Ishikawa (cell line): ENCODE results near the gene PIK3IP1.

Source experiments
- CEBPB ChIP-seq: IDR thresholded peaks from 2 replicates; pipeline ENCODE4 v1.6.1; 2012
- CREB1 ChIP-seq: IDR thresholded peaks from 2 replicates; pipeline ENCODE4 v1.6.1; 2012; ENCODE audit warnings: low read depth
- EGR1 ChIP-seq: IDR thresholded peaks from 2 replicates; pipeline ENCODE4 v1.6.1; 2012
- EP300 ChIP-seq: IDR thresholded peaks from 2 replicates; pipeline ENCODE4 v1.6.1; 2012; ENCODE audit warnings: borderline replicate concordance
- FOXM1 ChIP-seq: IDR thresholded peaks from 2 replicates; pipeline ENCODE4 v1.6.1; 2012; ENCODE audit warnings: low read depth, borderline replicate concordance
- NFIC ChIP-seq: IDR thresholded peaks from 2 replicates; pipeline ENCODE4 v1.6.1; 2012
- RAD21 ChIP-seq: IDR thresholded peaks from 2 replicates; pipeline ENCODE4 v1.6.1; 2012; ENCODE audit warnings: low read depth
- TAF1 ChIP-seq: IDR thresholded peaks from 2 replicates; pipeline ENCODE4 v1.6.1; 2012; ENCODE audit warnings: low read depth, mild to moderate bottlenecking
- TCF12 ChIP-seq: IDR thresholded peaks from 2 replicates; pipeline ENCODE4 v1.6.1; 2012; ENCODE audit warnings: low read depth
- TEAD4 ChIP-seq: IDR thresholded peaks from 2 replicates; pipeline ENCODE4 v1.6.1; 2012
- YY1 ChIP-seq: IDR thresholded peaks from 2 replicates; pipeline ENCODE4 v1.6.1; 2012; ENCODE audit warnings: low read depth
- ZBTB7A ChIP-seq: IDR thresholded peaks from 2 replicates; pipeline ENCODE4 v1.6.1; 2012; ENCODE audit warnings: low read depth
- TF ChIP-seq, protein P1 (sequence below): IDR thresholded peaks from 2 replicates; pipeline ENCODE4 v1.6.1; 2012
- TF ChIP-seq, protein P2 (sequence below): IDR thresholded peaks from 2 replicates; pipeline ENCODE4 v1.6.1; 2012; ENCODE audit warnings: low read depth, mild to moderate bottlenecking
- TF ChIP-seq, protein P3 (sequence below): IDR thresholded peaks from 2 replicates; pipeline ENCODE4 v1.6.1; 2012

The PIK3IP1 gene

DNA sequence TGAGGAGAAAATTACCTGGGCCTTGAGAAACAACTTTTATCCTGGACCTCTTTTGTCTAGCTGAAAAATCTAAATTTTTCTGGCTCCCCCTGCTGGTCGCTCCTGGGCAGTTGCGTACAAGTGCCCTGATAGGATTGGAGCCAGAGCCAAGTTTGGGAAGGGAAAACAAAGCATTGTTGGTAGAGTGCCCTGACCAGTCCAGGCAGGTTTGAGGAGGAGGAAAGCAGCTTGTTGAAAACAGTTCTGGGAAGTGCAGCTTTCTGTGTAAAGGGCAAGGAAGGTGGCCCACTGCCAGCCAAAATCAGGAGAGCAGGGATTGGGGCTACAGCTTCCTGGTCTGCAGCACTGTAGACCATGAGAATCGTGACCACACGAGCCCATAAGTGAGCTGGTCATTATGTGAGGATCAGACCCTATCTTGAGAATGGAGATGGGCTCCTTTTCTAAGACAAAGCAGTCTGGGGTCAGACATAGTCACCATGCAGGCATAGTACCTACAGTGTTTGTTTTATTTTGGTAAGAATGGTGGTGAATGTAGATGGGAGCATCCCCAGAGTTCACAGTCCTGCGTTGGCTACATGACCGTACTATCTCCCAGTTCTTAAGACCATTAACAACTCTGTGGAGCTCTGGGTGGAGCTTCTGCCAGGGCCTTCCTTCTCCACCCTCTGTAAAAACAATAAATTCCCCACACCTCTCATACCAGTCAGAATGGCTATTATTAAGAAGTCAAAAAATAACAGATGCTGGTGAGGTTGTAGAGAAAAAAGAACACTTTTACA lies 21.3 kb upstream of the PIK3IP1 start:
- TF ChIP-seq RAD21, result peak; percentile 73
- TF ChIP-seq, protein P1, sequence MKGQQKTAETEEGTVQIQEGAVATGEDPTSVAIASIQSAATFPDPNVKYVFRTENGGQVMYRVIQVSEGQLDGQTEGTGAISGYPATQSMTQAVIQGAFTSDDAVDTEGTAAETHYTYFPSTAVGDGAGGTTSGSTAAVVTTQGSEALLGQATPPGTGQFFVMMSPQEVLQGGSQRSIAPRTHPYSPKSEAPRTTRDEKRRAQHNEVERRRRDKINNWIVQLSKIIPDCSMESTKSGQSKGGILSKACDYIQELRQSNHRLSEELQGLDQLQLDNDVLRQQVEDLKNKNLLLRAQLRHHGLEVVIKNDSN, result peak; percentile 40; the same call in 1 of the 2 replicates
- TF ChIP-seq EP300, result peak; percentile 47; the same call in 1 of the 2 replicates
- TF ChIP-seq, protein P2, sequence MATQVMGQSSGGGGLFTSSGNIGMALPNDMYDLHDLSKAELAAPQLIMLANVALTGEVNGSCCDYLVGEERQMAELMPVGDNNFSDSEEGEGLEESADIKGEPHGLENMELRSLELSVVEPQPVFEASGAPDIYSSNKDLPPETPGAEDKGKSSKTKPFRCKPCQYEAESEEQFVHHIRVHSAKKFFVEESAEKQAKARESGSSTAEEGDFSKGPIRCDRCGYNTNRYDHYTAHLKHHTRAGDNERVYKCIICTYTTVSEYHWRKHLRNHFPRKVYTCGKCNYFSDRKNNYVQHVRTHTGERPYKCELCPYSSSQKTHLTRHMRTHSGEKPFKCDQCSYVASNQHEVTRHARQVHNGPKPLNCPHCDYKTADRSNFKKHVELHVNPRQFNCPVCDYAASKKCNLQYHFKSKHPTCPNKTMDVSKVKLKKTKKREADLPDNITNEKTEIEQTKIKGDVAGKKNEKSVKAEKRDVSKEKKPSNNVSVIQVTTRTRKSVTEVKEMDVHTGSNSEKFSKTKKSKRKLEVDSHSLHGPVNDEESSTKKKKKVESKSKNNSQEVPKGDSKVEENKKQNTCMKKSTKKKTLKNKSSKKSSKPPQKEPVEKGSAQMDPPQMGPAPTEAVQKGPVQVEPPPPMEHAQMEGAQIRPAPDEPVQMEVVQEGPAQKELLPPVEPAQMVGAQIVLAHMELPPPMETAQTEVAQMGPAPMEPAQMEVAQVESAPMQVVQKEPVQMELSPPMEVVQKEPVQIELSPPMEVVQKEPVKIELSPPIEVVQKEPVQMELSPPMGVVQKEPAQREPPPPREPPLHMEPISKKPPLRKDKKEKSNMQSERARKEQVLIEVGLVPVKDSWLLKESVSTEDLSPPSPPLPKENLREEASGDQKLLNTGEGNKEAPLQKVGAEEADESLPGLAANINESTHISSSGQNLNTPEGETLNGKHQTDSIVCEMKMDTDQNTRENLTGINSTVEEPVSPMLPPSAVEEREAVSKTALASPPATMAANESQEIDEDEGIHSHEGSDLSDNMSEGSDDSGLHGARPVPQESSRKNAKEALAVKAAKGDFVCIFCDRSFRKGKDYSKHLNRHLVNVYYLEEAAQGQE, result no peak
- TF ChIP-seq TCF12, result peak; percentile 78
- no peak for TF ChIP-seq TAF1
- no peak for TF ChIP-seq CEBPB
- TF ChIP-seq NFIC, result peak; percentile 90
- TF ChIP-seq TEAD4, result peak; percentile 48; the same call in 1 of the 2 replicates
- TF ChIP-seq, protein P3, sequence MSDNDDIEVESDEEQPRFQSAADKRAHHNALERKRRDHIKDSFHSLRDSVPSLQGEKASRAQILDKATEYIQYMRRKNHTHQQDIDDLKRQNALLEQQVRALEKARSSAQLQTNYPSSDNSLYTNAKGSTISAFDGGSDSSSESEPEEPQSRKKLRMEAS, result peak; percentile 43; the same call in 1 of the 2 replicates
- no peak for TF ChIP-seq YY1

DNA sequence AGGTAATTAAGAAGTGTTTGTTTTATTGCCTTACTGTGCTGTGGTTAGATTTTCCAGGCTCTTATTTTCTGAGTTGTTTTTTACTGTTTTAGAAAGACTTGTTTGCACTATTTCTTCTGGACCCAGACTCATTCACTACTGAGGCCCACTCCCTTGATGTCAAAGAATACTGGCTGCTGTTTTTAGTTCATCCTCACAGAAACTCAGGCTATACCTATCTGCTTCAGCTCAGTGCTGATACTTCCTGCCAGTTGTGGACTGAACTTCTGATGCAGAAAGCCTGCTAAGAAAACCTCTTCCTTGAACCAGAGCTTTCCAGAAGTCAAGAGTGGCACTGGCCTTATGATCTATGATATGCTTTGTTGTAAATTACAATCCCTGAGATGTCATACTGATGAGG lies 15.9 kb upstream of the PIK3IP1 start:
- no peak for TF ChIP-seq EGR1

DNA sequence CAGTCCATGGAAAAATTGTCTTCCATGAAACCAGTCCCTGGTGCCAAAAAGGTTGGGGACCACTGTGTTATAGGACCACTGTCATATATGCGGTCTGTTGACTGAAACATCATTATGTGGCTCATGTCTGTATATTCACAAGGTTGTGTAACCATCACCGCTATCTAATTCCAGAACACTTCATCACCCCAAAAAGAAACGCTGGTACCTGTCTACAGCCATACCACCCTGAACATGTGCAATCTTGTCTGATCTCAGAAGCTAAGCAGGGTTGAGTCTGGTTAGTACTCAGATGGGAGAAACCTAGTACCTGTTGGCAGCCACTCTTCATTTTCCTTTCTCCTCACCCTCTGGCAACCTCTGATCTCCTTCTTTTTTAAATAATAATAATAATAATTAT lies 12.9 kb upstream of the PIK3IP1 start:
- TF ChIP-seq, protein P1, result no peak
- TF ChIP-seq CREB1 (no peak), RAD21 (no peak), CEBPB (no peak), EGR1 (no peak), TCF12 (no peak), TEAD4 (no peak), ZBTB7A (no peak), FOXM1 (no peak), NFIC (no peak), YY1 (no peak), TAF1 (no peak)
- TF ChIP-seq, protein P3, result no peak
- TF ChIP-seq, protein P2, result no peak

DNA sequence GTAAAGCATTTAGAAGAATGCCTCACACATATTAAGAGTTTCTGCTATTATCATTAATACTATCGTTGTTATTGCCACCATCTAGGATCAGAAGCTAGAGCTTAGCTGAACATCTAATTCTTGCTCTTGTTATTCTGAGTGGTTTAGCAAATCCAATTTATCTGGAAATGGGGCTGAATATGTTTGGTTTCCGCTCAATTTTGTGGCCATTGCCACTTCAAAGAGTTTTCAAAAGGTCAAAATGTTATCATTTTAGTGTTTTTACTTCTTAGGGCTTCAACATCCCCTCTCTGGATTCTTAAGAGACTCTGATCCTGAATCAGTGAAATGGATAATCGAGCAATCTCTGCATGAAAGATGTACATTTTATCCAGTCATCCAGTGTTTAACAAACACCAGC lies 10.2 kb upstream of the PIK3IP1 start:
- no peak for TF ChIP-seq FOXM1
- TF ChIP-seq ZBTB7A, result no peak
- TF ChIP-seq RAD21, result no peak
- TF ChIP-seq TAF1, result no peak
- TF ChIP-seq CREB1, result no peak
- TF ChIP-seq TCF12, result no peak

DNA sequence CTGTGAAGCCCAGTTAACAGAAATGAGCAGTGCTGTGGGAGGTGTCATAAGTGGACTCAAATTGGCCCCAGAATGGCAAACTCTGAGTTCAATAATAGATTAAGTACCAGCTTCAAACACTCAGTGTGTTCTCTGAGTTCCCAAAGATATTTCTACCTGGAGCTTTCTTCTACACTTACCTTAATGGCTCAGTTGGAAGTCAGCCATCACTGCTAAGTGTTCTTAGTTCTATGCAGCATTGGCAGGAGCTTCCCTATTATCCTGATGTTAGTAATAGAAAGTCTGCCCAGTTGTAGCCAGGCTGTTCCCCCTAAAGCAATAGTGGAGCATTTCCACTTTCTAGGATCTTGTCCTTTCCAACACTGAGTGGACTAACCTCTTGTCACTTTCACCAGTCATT lies 9.7 kb upstream of the PIK3IP1 start:
- TF ChIP-seq, protein P1, result no peak
- TF ChIP-seq EP300 (no peak), FOXM1 (no peak), TEAD4 (no peak), CEBPB (no peak), TCF12 (no peak), YY1 (no peak), EGR1 (no peak), RAD21 (no peak), ZBTB7A (no peak), TAF1 (no peak), NFIC (no peak), CREB1 (no peak)
- TF ChIP-seq, protein P3, result no peak
- TF ChIP-seq, protein P2, result no peak
